K562 (cell line): ENCODE data around the gene CFL2. TPM values are rescaled to one million over a fixed set of nuclear protein-coding genes. Genes with fewer than 3 reads are reported as not detected.

Experiments used
- ATAC-seq: fragments of 200-7000 bp; cut with Tn5 transposase; 3 replicates; pipeline ENCODE4 v1.9.1; 2020; ENCODE audit warnings: moderate library complexity
- BruUV-seq: library from RNA; stranded (reverse); fragments of 400-500 nt; replicated peaks from 2 replicates; lab custom pipeline; 2021; lab: Mats Ljungman, UMichigan
- CTCF ChIA-PET: fragments of 300-600 bp; formaldehyde crosslinking; extraction: SDS; loops from one replicate; lab custom pipeline; 2021; ENCODE audit warnings: low intra/inter-chr PET ratio; lab: Yijun Ruan, JAX
- POLR2A ChIA-PET: fragments of 300-600, 350-650 bp; sonication (Branson Sonifier 250); formaldehyde crosslinking; extraction: SDS; loops from one replicate; lab custom pipeline; 2021; ENCODE audit warnings: antibody characterized with exemption, inconsistent platforms; lab: Yijun Ruan, JAX
- DNase-seq, 4 experiments: peaks; one replicate each; pipeline versions ENCODE4 v3.0.0 to v3.0.0-alpha.2; 2011 to 2018; ENCODE audit warnings: low spot score in 3 of 4, mixed read lengths in 3 of 4; ENCODE audit errors: extremely low read depth in 1 of 4
- FAIRE-seq: peaks from 2 replicates; lab custom pipeline; 2011; peaks lifted over from hg19 to GRCh38; lab: Jason Lieb, UNC
- H2AFZ ChIP-seq: 2 replicates; pipeline ENCODE4 v1.6.0; 2011; ENCODE audit warnings: low read depth, low read length, control low read depth, inconsistent platforms
- H3K27ac ChIP-seq: fragments of 200-600 bp; 3 replicates; pipeline ENCODE4 v1.8.0; 2011; ENCODE audit warnings: low read depth, mild to moderate bottlenecking, control low read depth, inconsistent platforms, low read length, moderate library complexity, mixed read lengths; ENCODE audit errors: extremely low read depth
- H3K27me3 ChIP-seq, 2 experiments: fragments of 300-600 bp in 1 of 2; 2 replicates in 1 of 2; 3 replicates in 1 of 2; pipeline versions ENCODE4 v1.6.0 to v1.8.0; 2011; ENCODE audit warnings: inconsistent platforms in 2 of 2, low read length in 2 of 2, mild to moderate bottlenecking in 1 of 2, mixed read lengths in 1 of 2, moderate library complexity in 1 of 2; ENCODE audit not compliant: control insufficient read depth in 2 of 2, insufficient read depth in 2 of 2
- H3K36me3 ChIP-seq: fragments of 300-600 bp; 3 replicates; pipeline ENCODE4 v1.8.0; 2011; ENCODE audit warnings: mild to moderate bottlenecking, low read length, inconsistent platforms; ENCODE audit not compliant: control insufficient read depth, insufficient read depth
- H3K4me1 ChIP-seq, 2 experiments: fragments of 200-600 bp in 1 of 2; replicated peaks in 1 of 2; 2 replicates in 1 of 2; 3 replicates in 1 of 2; pipeline versions ENCODE4 v1.5.1 to v1.8.0; 2011; ENCODE audit warnings: inconsistent platforms in 2 of 2, low read length in 2 of 2, mild to moderate bottlenecking in 1 of 2, mixed read lengths in 1 of 2, moderate library complexity in 1 of 2; ENCODE audit not compliant: control insufficient read depth in 2 of 2, insufficient read depth in 2 of 2
- H3K4me2 ChIP-seq: 2 replicates; pipeline ENCODE4 v1.6.1; 2011; ENCODE audit warnings: low read length, control low read depth, inconsistent platforms, mixed read lengths; ENCODE audit not compliant: insufficient read depth
- H3K4me3 ChIP-seq: fragments of 200-600 bp; sonication (generic), shearing (Covaris generic); 2 replicates; pipeline ENCODE4 v1.5.1; 2016; ENCODE audit warnings: control low read depth, inconsistent platforms
- H3K79me2 ChIP-seq: fragments of 200-600 bp; 3 replicates; pipeline ENCODE4 v1.8.0; 2011; ENCODE audit warnings: low read length, inconsistent platforms; ENCODE audit not compliant: control insufficient read depth, insufficient read depth
- H3K9ac ChIP-seq, 2 experiments: 2 replicates each; pipeline versions ENCODE4 v1.6.0 to v1.6.1; 2011; ENCODE audit warnings: low read depth in 2 of 2, low read length in 2 of 2, control low read depth in 1 of 2, inconsistent platforms in 1 of 2, mild to moderate bottlenecking in 1 of 2, mixed read lengths in 1 of 2; ENCODE audit not compliant: insufficient read depth in 1 of 2
- H3K9me1 ChIP-seq: one replicate; pipeline ENCODE4 v1.6.0; 2011; ENCODE audit warnings: inconsistent platforms, mild to moderate bottlenecking, low read length, moderate library complexity; ENCODE audit not compliant: control insufficient read depth, insufficient read depth
- H3K9me3 ChIP-seq: replicated peaks from 2 replicates; pipeline ENCODE4 v1.5.1; 2011; ENCODE audit warnings: low read depth, low read length, inconsistent platforms; ENCODE audit not compliant: control insufficient read depth, insufficient read depth
- H4K20me1 ChIP-seq: replicated peaks from 2 replicates; pipeline ENCODE4 v1.6.1; 2011; ENCODE audit warnings: low read length, inconsistent platforms, mixed read lengths; ENCODE audit not compliant: control insufficient read depth, insufficient read depth
- EZH2 ChIP-seq: IDR thresholded peaks from 2 replicates; pipeline ENCODE4 v1.6.1; 2012; ENCODE audit warnings: low read depth, mild to moderate bottlenecking, inconsistent platforms, low read length, borderline replicate concordance
- LCOR ChIP-seq: sonication (generic); formaldehyde crosslinking; IDR thresholded peaks from 2 replicates; pipeline ENCODE4 v1.8.0; 2022; ENCODE audit warnings: mild to moderate bottlenecking, missing genetic modification reagents
- PML ChIP-seq: IDR thresholded peaks from 2 replicates; pipeline ENCODE4 v1.6.1; 2012; ENCODE audit warnings: low read length, inconsistent platforms
- ZKSCAN3 ChIP-seq: fragments of 250-450 bp; sonication (Bioruptor Pico); IDR thresholded peaks from 2 replicates; pipeline ENCODE4 v1.4.0; 2020
- ZNF134 ChIP-seq: fragments of 250-450 bp; sonication (Bioruptor Pico); conservative IDR thresholded peaks from 2 replicates; pipeline ENCODE4 v1.4.0; 2020
- WGBS: fragments of 100-300 bp; shearing (Covaris generic); methylation state at CpG from one replicate; pipeline ENCODE4 v1.1.6; 2016; ENCODE audit warnings: low coverage, mixed read lengths; ENCODE audit not compliant: insufficient coverage; ENCODE audit errors: missing lambda C conversion rate; 5-methylcytosine and 5-hydroxymethylcytosine counted together
- in situ Hi-C: fragments of 300-500 bp; cut with MboI; formaldehyde crosslinking; loops from 4 replicates; pipeline ENCODE4 v1.15.0; 2018; ENCODE audit warnings: inconsistent platforms, mixed read lengths
- intact Hi-C: fragments of 100-400 bp; cut with micrococcal nuclease; formaldehyde crosslinking; loops from 2 replicates; pipeline ENCODE4 v1.14.2; 2022
- polyA plus RNA-seq, 8 experiments: library from polyadenylated mRNA; depleted of rRNA in 4 of 8; stranded (reverse) in 5 of 8; unstranded in 3 of 8; fragments of >200 nt; fragmentation: Nextera tagmentation in 2 of 8; fragmentation: Illumina TruSeq in 1 of 8; extraction: Ambion mirVana in 2 of 8; extraction: Trizol in 1 of 8; gene quantifications; 2 replicates each; pipeline versions ENCODE4 v1.2.1 to v1.2.3, GENCODE V29; 2011 to 2014; ENCODE audit warnings: inconsistent platforms in 1 of 8, missing spikeins in 1 of 8
- total RNA-seq, 7 experiments: library from RNA; depleted of rRNA in 6 of 7; stranded (reverse); fragments of >200 nt in 6 of 7; fragmentation: Illumina TruSeq in 2 of 7; extraction: Trizol in 2 of 7; gene quantifications; 2 replicates each; pipeline versions ENCODE4 v1.2.1 to v1.2.3, GENCODE V29; 2011 to 2021; ENCODE audit warnings: low replicate concordance in 1 of 7

The CFL2 gene
- total and polyA plus RNA-seq, 9 of the 15 experiments (the other 6 are each of a cell fraction or from before 2014, with no cell fraction given) = 2.0 to 12.7 (median 5.1) TPM

- TF ChIP-seq LCOR (CRISPR knock-in tag) (no peak), ZNF134 (CRISPR knock-in tag) (no peak), PML (no peak), ZKSCAN3 (no peak)
Measured at GRCh38 chr14:34713122-34713680, 1.2 kb downstream of the CFL2 start (continued).

- WGBS = 67% methylated on average over 4 of the region's 4 CpGs
- in situ Hi-C loops (no loop called here), intact Hi-C loops (no loop called here)
- Histone ChIP-seq H3K27me3 (no peaks in the 10 kb centered on the region), H3K4me2 (no peak overlapping the region), H3K4me3 (no peak overlapping the region), H3K9me1 (no peaks in the 10 kb centered on the region), H3K27ac (no peak overlapping the region), H4K20me1 (no peaks in the 10 kb centered on the region), H3K9ac (no peak overlapping the region), H3K79me2 (peaks cover 21% of the 10 kb centered on the region), H2AFZ (no peak overlapping the region), H3K36me3 (peaks cover 15% of the 10 kb centered on the region), H3K9me3 (no peaks in the 10 kb centered on the region), H3K4me1 (peaks cover 5 to 19% of the 10 kb centered on the region in 2 experiments; a peak in 4 of 5 replicates)
- FAIRE-seq (peak; percentile 48), ATAC-seq (no peak), DNase-seq (no peak)
- POLR2A ChIA-PET = no interaction called here
- CTCF ChIA-PET = no interaction called here
- no TSS peak for BruUV-seq
- no peak for TF ChIP-seq EZH2
Measured at GRCh38 chr14:34711796-34712712, 2.3 kb downstream of the CFL2 start.
